Dendritic cell treated with granulocyte-macrophage colony-stimulating factor and Interleukin-4, amounts not matched to agents 40 ng/mL and 50 ng/mL, for 4 days (primary cell): ENCODE data around the gene WWC1.

Experiments used
- H3K27ac Mint-ChIP-seq: one replicate; pipeline ENCODE4 v1.8.0; 2022; ENCODE audit warnings: mild to moderate bottlenecking, mixed read lengths
- H3K27me3 Mint-ChIP-seq: one replicate; pipeline ENCODE4 v1.8.0; 2022; ENCODE audit warnings: mild to moderate bottlenecking, mixed read lengths
- H3K36me3 Mint-ChIP-seq: one replicate; pipeline ENCODE4 v1.8.0; 2022; ENCODE audit warnings: low read depth, mixed read lengths
- H3K4me1 Mint-ChIP-seq: one replicate; pipeline ENCODE4 v1.8.0; 2022; ENCODE audit warnings: low read depth, mixed read lengths
- H3K4me3 Mint-ChIP-seq: one replicate; pipeline ENCODE4 v1.8.0; 2022; ENCODE audit warnings: mild to moderate bottlenecking, moderate library complexity, mixed read lengths
- H3K9me3 Mint-ChIP-seq: one replicate; pipeline ENCODE4 v1.8.0; 2022; ENCODE audit warnings: mixed read lengths
- intact Hi-C: fragments of 100-400 bp; cut with micrococcal nuclease; formaldehyde crosslinking; loops from one replicate; pipeline ENCODE4 v1.15.0; 2022

The WWC1 gene

DNA sequence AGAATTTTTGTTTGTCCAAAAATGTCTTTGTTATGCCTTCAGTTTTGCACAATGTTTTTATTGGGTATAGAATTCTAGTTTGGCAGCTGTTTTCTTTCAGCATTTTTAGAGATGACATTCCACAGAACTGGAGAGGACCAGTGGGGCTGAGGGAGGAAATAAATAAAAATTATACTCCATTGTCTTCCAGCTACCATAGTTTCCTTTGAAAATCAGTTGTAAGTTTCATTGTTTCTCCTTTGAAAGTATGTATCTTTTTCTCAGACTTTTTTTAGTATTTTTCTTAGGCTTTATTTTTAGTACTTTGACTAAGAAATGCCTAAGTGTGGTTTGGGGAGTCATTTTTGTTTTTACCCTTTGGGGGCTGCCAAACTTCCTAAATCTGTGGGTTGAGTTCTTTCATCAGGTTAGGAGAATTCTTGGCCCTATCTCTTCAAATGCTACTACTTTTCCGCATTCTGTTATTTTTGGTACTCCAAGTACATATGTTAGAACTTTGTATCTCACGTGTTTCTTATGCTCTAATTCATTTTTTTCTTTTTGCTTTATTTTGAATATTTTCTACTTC lies 222.5 kb downstream of the WWC1 start:
- H3K4me1 Mint-ChIP-seq: no peaks in the 10 kb centered on the region
- no peaks in the 10 kb centered on the region for H3K27me3 Mint-ChIP-seq
- H3K36me3 Mint-ChIP-seq: peaks cover 100% of the 10 kb centered on the region
- H3K9me3 Mint-ChIP-seq: peaks cover 32% of the 10 kb centered on the region
- intact Hi-C loops: no loop called here
- H3K27ac Mint-ChIP-seq: no peak overlapping the region
- H3K4me3 Mint-ChIP-seq: no peak overlapping the region
